A673 (cell line): ENCODE results near the gene RTRAF. TPM values are rescaled to one million over a fixed set of nuclear protein-coding genes. Genes with fewer than 3 reads are reported as not detected.

Experiments used
- BruUV-seq: library from RNA; stranded (reverse); fragments of 400-500 nt; replicated peaks from 2 replicates; lab custom pipeline; 2021; lab: Mats Ljungman, UMichigan
- CTCF ChIA-PET: fragments of 300-600 bp; sonication (Branson Sonifier 250); formaldehyde crosslinking; loops from one replicate; lab custom pipeline; 2022; ENCODE audit warnings: antibody characterized with exemption; lab: Charles Lee
- POLR2A ChIA-PET: fragments of 300-600 bp; sonication (Branson Sonifier 250); formaldehyde crosslinking; loops from one replicate; lab custom pipeline; 2022; ENCODE audit warnings: antibody characterized with exemption; ENCODE audit not compliant: low non-redundant PET; lab: Charles Lee
- DNase-seq: peaks from one replicate; pipeline ENCODE4 v3.0.0-alpha.2; 2015; ENCODE audit warnings: low spot score
- H3K27ac ChIP-seq: fragments of 200-600 bp; sonication (generic); 2 replicates; pipeline ENCODE4 v1.5.1; 2016; ENCODE audit warnings: mixed run types, low read depth, mild to moderate bottlenecking, mixed read lengths, antibody characterized with exemption, low read length; ENCODE audit not compliant: poor library complexity, severe bottlenecking
- H3K27me3 ChIP-seq: fragments of 200-600 bp; sonication (generic); replicated peaks from 2 replicates; pipeline ENCODE4 v1.6.1; 2017; ENCODE audit warnings: mixed run types, low read depth, mild to moderate bottlenecking, mixed read lengths, antibody characterized with exemption, low read length; ENCODE audit not compliant: insufficient read depth, poor library complexity
- H3K36me3 ChIP-seq: fragments of 200-600 bp; sonication (generic); 2 replicates; pipeline ENCODE4 v1.6.1; 2016; ENCODE audit warnings: mixed run types, mild to moderate bottlenecking, mixed read lengths, antibody characterized with exemption, low read length; ENCODE audit not compliant: insufficient read depth, poor library complexity, severe bottlenecking
- H3K4me1 ChIP-seq: fragments of 200-600 bp; sonication (generic); 2 replicates; pipeline ENCODE4 v1.6.1; 2017; ENCODE audit warnings: mixed run types, mild to moderate bottlenecking, mixed read lengths, antibody characterized with exemption, low read length; ENCODE audit not compliant: insufficient read depth, poor library complexity, severe bottlenecking
- H3K4me3 ChIP-seq: fragments of 200-600 bp; sonication (generic); 2 replicates; pipeline ENCODE4 v1.5.1; 2016; ENCODE audit warnings: low read depth, mixed run types, mild to moderate bottlenecking, mixed read lengths, low read length; ENCODE audit not compliant: poor library complexity, severe bottlenecking
- H3K9me3 ChIP-seq: fragments of 200-600 bp; sonication (generic); 2 replicates; pipeline ENCODE4 v1.6.1; 2016; ENCODE audit warnings: mixed run types, low read depth, mild to moderate bottlenecking, mixed read lengths, antibody characterized with exemption, low read length; ENCODE audit not compliant: poor library complexity, severe bottlenecking
- CTCF ChIP-seq: fragments of 300-800, 200-600 bp; sonication (generic); conservative IDR thresholded peaks from 2 replicates; pipeline ENCODE4 v1.5.1; 2017; ENCODE audit warnings: low read depth, mild to moderate bottlenecking, antibody characterized with exemption, low read length, moderate library complexity, mixed read lengths
- EZH2 ChIP-seq: fragments of 200-600 bp; sonication (generic); IDR thresholded peaks from 2 replicates; pipeline ENCODE4 v1.6.1; 2017; ENCODE audit warnings: borderline replicate concordance, low read depth, mild to moderate bottlenecking, mixed read lengths, antibody characterized with exemption, low read length; ENCODE audit not compliant: poor library complexity, severe bottlenecking
- intact Hi-C: fragments of 100-400 bp; cut with micrococcal nuclease; formaldehyde crosslinking; loops from one replicate; pipeline ENCODE4 v1.10.0; 2022; ENCODE audit not compliant: unreplicated experiment
- total RNA-seq: library from RNA; stranded (reverse); gene quantifications from 2 replicates; pipeline ENCODE4 v1.2.3, GENCODE V29; 2021

RTRAF gene
- total RNA-seq, 1 experiment from 2014 or later, result 267 TPM

GRCh38 chr14:52040598-52040997 is 51.3 kb downstream of the RTRAF start:
- intact Hi-C loops, result no loop called here

GRCh38 chr14:52042371-52043289 is 53.3 kb downstream of the RTRAF start:
- Histone ChIP-seq H3K36me3 (peaks cover 9% of the 10 kb centered on the region), H3K4me3 (no peak overlapping the region), H3K9me3 (no peaks in the 10 kb centered on the region), H3K27me3 (no peaks in the 10 kb centered on the region), H3K27ac (no peak overlapping the region), H3K4me1 (peaks cover 21% of the 10 kb centered on the region)
- TF ChIP-seq EZH2, result no peak
- TF ChIP-seq CTCF, result no peak
- ChIA-PET CTCF (interaction anchor here (1.2 kb wide), 1 partner anchor 10 kb away, joined by 4 read pairs; no protein-coding TSS in a partner anchor), POLR2A (no interaction called here)
- intact Hi-C loops, result no loop called here
- no peak for DNase-seq
- no TSS peak for BruUV-seq

More at GRCh38 chr14:52040598-52040997, 51.3 kb downstream of the RTRAF start:
- Histone ChIP-seq H3K27me3 (no peaks in the 10 kb centered on the region), H3K4me3 (no peak overlapping the region), H3K4me1 (peaks cover 21% of the 10 kb centered on the region), H3K27ac (no peak overlapping the region), H3K9me3 (no peaks in the 10 kb centered on the region), H3K36me3 (peaks cover 18% of the 10 kb centered on the region)
- POLR2A ChIA-PET, result no interaction called here
- no TSS peak for BruUV-seq
- CTCF ChIA-PET, result no interaction called here
- no peak for DNase-seq
- TF ChIP-seq EZH2, result no peak
- no peak for TF ChIP-seq CTCF

- H3K4me1 ChIP-seq, result peaks cover 27% of the 10 kb centered on the region
- no peaks in the 10 kb centered on the region for H3K27me3 ChIP-seq
- no peaks in the 10 kb centered on the region for H3K9me3 ChIP-seq
- H3K4me3 ChIP-seq, result no peak overlapping the region
- ChIA-PET POLR2A (no interaction called here), CTCF (interaction anchor here (0.9 to 1.2 kb wide), 2 partner anchors 11 to 27 kb away, joined by 4 to 7 read pairs; no protein-coding TSS in a partner anchor)
- no peak for DNase-seq
- peaks cover 9% of the 10 kb centered on the region for H3K36me3 ChIP-seq
- no TSS peak for BruUV-seq
- H3K27ac ChIP-seq, result no peak overlapping the region
- TF ChIP-seq EZH2 (no peak), CTCF (peak; percentile 52)
- intact Hi-C loops, result no loop called here
These were observed 54.3 kb downstream of the RTRAF start for GRCh38 chr14:52043690-52044089.
